Measurements from ENCODE around the gene AFDN. TPM values are rescaled to one million over a fixed set of nuclear protein-coding genes. Genes with fewer than 3 reads are reported as not detected.

The AFDN gene
- total and polyA plus RNA-seq, 2 experiments from 2014 or later = 66.9 to 200 TPM

- peaks cover 13% of the 10 kb centered on the region; the same call in 1 of the 2 replicates for H3K36me3 ChIP-seq (ENCODE audit: insufficient read depth)
- no peaks in the 10 kb centered on the region for H3F3A ChIP-seq (replicated peaks; ENCODE audit: low read depth)
- peaks cover 56% of the 10 kb centered on the region for H3K36me3 Mint-ChIP-seq (ENCODE audit: low read depth)
Observed at GRCh38 chr6:167881327-167881726, 54.6 kb downstream of the AFDN start.

More at GRCh38 chr6:167881327-167881726, 54.6 kb downstream of the AFDN start:
- Histone ChIP-seq H2AFZ (no peak overlapping the region), H3K9me2 (ENCODE audit: insufficient read depth) (no peaks in the 10 kb centered on the region), H4K20me1 (replicated peaks; ENCODE audit: insufficient read depth) (peaks cover 2% of the 10 kb centered on the region; the same call in 1 of the 2 replicates), H3K27me3 (ENCODE audit: insufficient read depth) (no peaks in the 10 kb centered on the region), H3K79me2 (replicated peaks; ENCODE audit: insufficient read depth) (0 out of 2 replicates have a peak, but pooled peaks cover 4% of the 10 kb centered on the region), H3K27ac (ENCODE audit: low read depth) (peak overlapping the region; percentile 60; the same call in 1 of the 2 replicates), H3K4me1 (ENCODE audit: insufficient read depth) (peaks cover 22% of the 10 kb centered on the region), H3K4me2 (no peak overlapping the region), H3K4me3 (no peak overlapping the region)
- TF ChIP-seq EZH2 (IDR thresholded peaks at IDR 0.05; ENCODE audit: low read depth, unreplicated experiment) (no peak), ZNF331 (CRISPR knock-in tag; IDR thresholded peaks at IDR 0.05; ENCODE audit: low read depth) (no peak), ZNF462 (CRISPR knock-in tag; IDR thresholded peaks at IDR 0.05) (no peak), CREB1 (CRISPR knock-in tag; IDR thresholded peaks at IDR 0.05; ENCODE audit: low read depth) (no peak), JUNB (IDR thresholded peaks at IDR 0.05; ENCODE audit: unreplicated experiment) (no peak), REST (IDR thresholded peaks at IDR 0.05; ENCODE audit: unreplicated experiment) (no peak), ZNF114 (CRISPR knock-in tag; IDR thresholded peaks at IDR 0.05) (no peak), EZH2phosphoT487 (IDR thresholded peaks at IDR 0.05; ENCODE audit: unreplicated experiment) (no peak), STAT1 (IDR thresholded peaks at IDR 0.05; ENCODE audit: unreplicated experiment) (no peak), POLR2AphosphoS5 (IDR thresholded peaks at IDR 0.05; ENCODE audit: low read depth) (no peak), NANOG (IDR thresholded peaks at IDR 0.05; ENCODE audit: borderline replicate concordance) (no peak)
- Mint-ChIP-seq H3K27ac (peak overlapping the region; percentile 29; the same call in 1 of the 2 replicates), H3K4me1 (peaks cover 34% of the 10 kb centered on the region), H3K4me3 (no peak overlapping the region), H3K9me3 (no peaks in the 10 kb centered on the region), H3K27me3 (ENCODE audit: insufficient read depth, low read depth, poor library complexity) (no peaks in the 10 kb centered on the region)
- ATAC-seq (peak; percentile 47; the same call in 2 of the 3 replicates), DNase-seq (ENCODE audit: low spot score) (no peak)
